ENCODE data around the gene SLC2A4RG.
"Not testable (repeated sequence)": the region's sequence is repeated elsewhere in the genome, so short reads cannot be mapped to it uniquely, and the experiment has no call there.

DNA sequence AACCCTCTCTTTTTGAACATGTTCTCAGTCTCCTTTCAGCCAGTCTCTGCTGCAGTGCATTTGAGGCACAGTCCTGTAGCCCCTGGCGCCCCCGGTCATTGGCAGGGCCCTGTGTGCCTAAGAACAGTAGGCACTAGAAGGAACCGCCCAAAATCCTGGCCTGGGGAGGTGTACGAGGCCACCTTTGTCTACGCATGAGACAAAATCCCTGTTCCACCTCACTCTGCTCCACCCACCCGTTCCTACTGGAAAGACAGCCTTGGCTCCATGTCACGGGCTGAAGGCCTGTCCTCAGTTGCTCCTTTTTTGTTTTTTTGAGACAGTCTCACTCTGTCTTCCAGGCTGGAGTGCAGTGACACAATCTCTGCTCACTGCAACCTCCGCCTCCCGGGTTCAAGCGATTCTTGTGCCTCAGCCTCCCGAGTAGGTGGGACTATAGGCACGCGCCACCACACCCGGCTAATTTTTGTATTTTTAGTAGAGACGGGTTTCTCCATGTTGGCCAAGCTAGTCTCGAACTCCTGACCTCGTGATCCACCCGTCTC, 9.3 kb upstream of the SLC2A4RG start:
- TF ChIP-seq, protein P1, sequence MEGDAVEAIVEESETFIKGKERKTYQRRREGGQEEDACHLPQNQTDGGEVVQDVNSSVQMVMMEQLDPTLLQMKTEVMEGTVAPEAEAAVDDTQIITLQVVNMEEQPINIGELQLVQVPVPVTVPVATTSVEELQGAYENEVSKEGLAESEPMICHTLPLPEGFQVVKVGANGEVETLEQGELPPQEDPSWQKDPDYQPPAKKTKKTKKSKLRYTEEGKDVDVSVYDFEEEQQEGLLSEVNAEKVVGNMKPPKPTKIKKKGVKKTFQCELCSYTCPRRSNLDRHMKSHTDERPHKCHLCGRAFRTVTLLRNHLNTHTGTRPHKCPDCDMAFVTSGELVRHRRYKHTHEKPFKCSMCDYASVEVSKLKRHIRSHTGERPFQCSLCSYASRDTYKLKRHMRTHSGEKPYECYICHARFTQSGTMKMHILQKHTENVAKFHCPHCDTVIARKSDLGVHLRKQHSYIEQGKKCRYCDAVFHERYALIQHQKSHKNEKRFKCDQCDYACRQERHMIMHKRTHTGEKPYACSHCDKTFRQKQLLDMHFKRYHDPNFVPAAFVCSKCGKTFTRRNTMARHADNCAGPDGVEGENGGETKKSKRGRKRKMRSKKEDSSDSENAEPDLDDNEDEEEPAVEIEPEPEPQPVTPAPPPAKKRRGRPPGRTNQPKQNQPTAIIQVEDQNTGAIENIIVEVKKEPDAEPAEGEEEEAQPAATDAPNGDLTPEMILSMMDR (IDR thresholded peaks at IDR 0.05), result not testable (repeated sequence)
- TF ChIP-seq POLR2A, POLR2AphosphoS5 (IDR thresholded peaks at IDR 0.05): not testable (repeated sequence)
